Renal cortex interstitium (tissue), 11 donors: ENCODE measurements around the gene MYH10. TPM values are rescaled to one million over a fixed set of nuclear protein-coding genes. Genes with fewer than 3 reads are reported as not detected.
"Not testable (repeated sequence)": the region's sequence is repeated elsewhere in the genome, so short reads cannot be mapped to it uniquely, and the experiment has no call there.

Experiments used
- DNase-seq, 11 donors: peaks; one replicate each; pipeline ENCODE4 v3.0.0-alpha.2; 2013; ENCODE audit warnings: low read depth in 9 of 11, low spot score in 4 of 11; ENCODE audit errors: extremely low read depth in 1 of 11
- polyA plus RNA-seq, 3 donors: library from polyadenylated mRNA; unstranded; fragments of 120-200 nt; gene quantifications; one replicate each; pipeline ENCODE4 v1.2.1, GENCODE V29; 2013; ENCODE audit not compliant: insufficient read length in 3 of 3

MYH10 gene
- polyA plus RNA-seq, 3 donors: 236 to 286 (median 264) TPM

DNA sequence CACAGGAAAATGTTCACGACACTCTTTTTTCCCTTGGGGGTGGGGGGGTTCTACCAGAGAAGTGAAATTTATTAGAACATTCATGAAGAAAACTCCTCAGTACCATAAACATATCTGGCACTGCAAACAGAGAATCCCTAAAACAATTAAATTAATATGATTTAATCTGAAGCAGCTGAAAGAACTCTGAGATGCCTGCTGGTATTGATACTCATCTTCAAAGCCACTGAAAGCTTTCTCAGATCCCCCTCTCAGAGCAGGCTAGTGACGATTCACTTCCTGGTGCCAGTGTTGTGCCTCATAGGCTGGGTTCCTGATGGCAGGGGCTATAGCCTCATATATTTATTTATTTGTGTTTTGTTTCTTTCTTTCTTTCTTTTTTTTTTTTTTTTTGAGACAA is 52.7 kb downstream of the MYH10 start:
- DNase-seq: no peak

GRCh38 chr17:8576559-8577294 is 53.8 kb downstream of the MYH10 start:
- DNase-seq: no peak

- DNase-seq: no peak
These were observed 55.8 kb downstream of the MYH10 start for GRCh38 chr17:8574687-8575086.

- no peak for DNase-seq
These were observed 57.8 kb downstream of the MYH10 start for GRCh38 chr17:8572764-8573163.

DNA sequence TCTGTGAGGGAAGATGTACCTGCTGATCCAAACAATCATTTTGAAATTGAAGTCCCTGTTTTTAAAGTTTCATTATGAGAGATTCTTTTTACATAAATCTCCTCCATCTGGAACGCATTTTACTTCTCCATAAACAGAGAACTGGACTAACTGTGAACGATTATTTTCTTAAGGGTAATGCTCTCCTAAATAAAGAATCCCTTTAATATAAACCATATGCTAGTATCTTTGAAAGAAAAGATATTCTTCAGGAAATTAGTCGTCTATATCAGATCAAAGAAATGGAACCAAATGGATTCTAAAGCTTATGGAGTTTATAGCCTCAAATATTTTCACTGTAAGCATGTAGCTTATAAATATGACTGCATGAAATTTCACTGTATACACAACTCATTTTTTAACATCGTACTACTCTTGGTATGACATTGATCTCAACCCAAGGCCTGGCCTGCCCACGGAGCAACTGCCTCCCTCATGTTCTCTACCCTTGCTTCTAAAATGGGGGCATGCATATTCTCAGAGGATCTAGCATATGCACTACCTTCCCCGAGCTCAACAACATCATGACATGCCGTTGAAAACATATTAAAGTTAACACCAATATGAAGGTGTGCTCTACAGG is 66.4 kb downstream of the MYH10 start:
- DNase-seq: no peak

- DNase-seq: no peak
These were observed 67.3 kb downstream of the MYH10 start for GRCh38 chr17:8563024-8563776.

DNA sequence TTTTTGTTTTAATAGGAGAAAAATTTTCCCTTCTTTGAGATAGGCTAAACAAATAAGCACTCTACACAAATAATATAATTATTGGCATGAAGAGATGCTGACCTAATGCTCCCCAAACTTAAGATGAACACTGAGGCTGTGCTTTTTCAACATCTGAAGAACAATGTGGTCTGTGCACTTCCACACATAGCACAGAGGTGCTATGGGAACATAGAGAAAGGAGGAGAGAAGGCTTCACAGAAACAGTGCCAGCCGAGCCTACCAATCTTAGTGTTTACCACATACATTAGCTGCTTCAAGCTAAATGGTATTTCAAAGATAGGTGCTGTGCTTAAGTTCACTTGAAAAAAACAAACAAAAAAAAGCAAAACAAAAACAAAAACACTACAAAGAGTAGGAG is 72.4 kb downstream of the MYH10 start:
- no peak for DNase-seq

GRCh38 chr17:8557176-8557806 is 73.2 kb downstream of the MYH10 start:
- DNase-seq: no peak

DNA sequence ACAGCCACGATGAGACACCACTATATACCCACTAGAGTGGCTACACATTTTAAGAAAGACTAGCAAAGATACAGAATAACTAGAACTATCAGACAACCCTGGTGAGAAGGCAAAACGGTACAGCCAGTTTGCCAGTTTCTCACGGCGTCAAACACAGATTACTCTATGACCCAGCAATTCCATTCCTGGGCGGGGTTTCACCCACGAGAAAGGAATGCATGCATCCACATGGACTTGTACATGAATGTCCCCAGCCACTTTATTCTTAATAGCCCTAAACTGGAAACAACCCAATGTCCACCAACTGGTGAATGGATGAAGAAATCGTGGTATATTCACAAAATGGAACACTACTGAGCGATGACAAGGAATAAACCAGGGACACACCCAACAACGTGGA is 74.5 kb downstream of the MYH10 start:
- DNase-seq: no peak

- no peak for DNase-seq
These were observed 75.5 kb downstream of the MYH10 start for GRCh38 chr17:8555062-8555461.

GRCh38 chr17:8552577-8553320 is 77.8 kb downstream of the MYH10 start:
- no peak for DNase-seq

- peak in 3 of 11 donors; percentile 6 to 9 (median 8) for DNase-seq
These were observed 87.7 kb downstream of the MYH10 start for GRCh38 chr17:8542599-8543502.

DNA sequence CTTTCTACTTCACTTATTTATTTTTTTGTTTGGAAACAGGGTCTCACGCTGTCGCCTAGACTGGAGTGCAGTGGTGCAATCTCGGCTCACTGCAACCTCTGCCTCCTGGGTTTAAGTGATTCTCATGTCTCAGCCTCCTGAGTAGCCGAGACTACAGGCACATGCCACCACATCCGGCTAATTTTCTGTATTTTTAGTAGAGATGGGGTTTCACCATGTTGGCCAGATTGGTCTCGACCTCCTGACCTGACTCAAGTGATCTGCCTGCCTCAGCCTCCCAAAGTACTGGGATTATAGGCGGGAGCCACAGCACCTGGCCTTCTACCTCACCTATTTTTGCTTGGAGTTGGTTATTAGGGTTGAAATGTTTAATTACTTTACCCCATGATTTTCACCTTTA is 90.5 kb downstream of the MYH10 start:
- not testable (repeated sequence) for DNase-seq

DNA sequence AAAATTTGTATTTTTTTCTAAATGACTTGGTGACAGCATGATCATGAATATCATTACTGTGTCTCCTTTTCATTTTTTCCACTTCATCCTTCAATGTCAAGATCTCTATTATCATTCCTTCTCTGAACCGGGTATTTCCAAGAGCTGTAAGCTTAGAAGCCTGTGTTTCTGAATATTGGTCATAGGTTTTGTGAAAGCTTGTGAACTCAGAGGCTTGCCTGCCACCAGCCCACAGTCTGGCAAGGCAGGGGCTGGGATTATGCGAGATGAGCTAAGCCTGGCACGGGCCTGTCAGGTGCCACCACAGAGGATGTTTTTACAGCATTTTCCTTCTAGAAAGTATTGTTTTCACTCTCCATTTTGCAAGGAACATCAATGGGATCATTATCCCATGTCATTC is 92.8 kb downstream of the MYH10 start:
- DNase-seq: no peak

- DNase-seq: no peak
These were observed 95.9 kb downstream of the MYH10 start for GRCh38 chr17:8534498-8535188.

DNA sequence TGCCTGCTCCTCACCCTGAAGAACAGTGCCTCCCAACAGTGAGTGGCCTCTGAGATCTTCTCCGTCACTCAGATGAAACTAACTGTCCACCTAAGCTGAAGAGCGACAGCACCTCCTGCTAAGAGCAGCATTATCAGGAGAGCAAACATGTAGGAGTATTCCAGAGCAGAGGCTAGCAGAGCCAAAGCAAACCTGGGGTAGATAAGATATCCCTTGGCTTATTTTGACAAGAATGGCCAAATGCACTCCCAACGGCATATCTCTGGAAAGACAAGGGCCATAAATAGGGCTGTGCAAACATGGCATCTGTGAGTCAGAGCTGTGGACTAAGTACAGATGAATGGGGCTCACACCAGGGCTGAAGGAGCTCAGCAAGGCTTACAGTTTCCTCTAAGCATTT is 98.5 kb downstream of the MYH10 start:
- DNase-seq: no peak

GRCh38 chr17:8522577-8522976 is 107.9 kb downstream of the MYH10 start:
- no peak for DNase-seq

DNA sequence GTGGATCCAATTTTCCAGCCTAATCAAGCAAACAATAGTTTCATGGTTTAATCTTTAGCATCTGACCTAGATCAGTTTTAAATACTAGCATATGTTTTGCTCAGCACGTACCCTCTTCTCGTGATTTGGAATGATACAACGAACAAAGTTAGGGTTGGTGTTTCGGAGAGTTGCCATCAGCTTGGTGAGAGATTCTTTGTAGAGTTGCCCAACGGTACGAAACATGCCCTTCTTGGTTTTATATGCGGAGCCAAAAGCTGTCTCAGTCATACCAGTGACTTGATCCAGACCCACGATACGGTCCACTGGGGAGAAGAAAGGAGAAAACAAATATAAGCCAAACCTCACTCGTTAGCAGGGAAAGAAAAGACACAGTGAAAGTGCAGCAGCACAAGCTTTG is 109.5 kb downstream of the MYH10 start:
- DNase-seq: no peak
